HEK293T (cell line): ENCODE data around the gene NDUFB8.

Source experiments
- BHLHE40 ChIP-seq: fragments of 450-650 bp; IDR thresholded peaks from 2 replicates; pipeline ENCODE4 v1.6.1; 2016; ENCODE audit warnings: mild to moderate bottlenecking, moderate library complexity, borderline replicate concordance
- ELF4 ChIP-seq: fragments of 450-650 bp; IDR thresholded peaks from 2 replicates; pipeline ENCODE4 v1.6.1; 2017; ENCODE audit warnings: antibody characterized with exemption
- FOXA1 ChIP-seq: fragments of 450-650 bp; IDR thresholded peaks from 2 replicates; pipeline ENCODE4 v1.6.1; 2016; ENCODE audit warnings: mild to moderate bottlenecking
- FOXK2 ChIP-seq: fragments of 450-650 bp; IDR thresholded peaks from 2 replicates; pipeline ENCODE4 v1.6.1; 2016; ENCODE audit warnings: mild to moderate bottlenecking
- HDGF ChIP-seq: fragments of 450-650 bp; IDR thresholded peaks from 2 replicates; pipeline ENCODE4 v1.6.1; 2017; ENCODE audit warnings: antibody characterized with exemption, borderline replicate concordance
- LEF1 ChIP-seq: fragments of 450-650 bp; IDR thresholded peaks from 2 replicates; pipeline ENCODE4 v1.6.1; 2017; ENCODE audit warnings: mild to moderate bottlenecking, borderline replicate concordance
- NFRKB ChIP-seq: fragments of 450-650 bp; IDR thresholded peaks from 2 replicates; pipeline ENCODE4 v1.6.1; 2016; ENCODE audit warnings: mild to moderate bottlenecking, moderate library complexity
- SP1 ChIP-seq: fragments of 450-650 bp; IDR thresholded peaks from 2 replicates; pipeline ENCODE4 v1.6.1; 2017
- SUZ12 ChIP-seq: fragments of 450-650 bp; IDR thresholded peaks from 2 replicates; pipeline ENCODE4 v1.6.1; 2016; ENCODE audit warnings: mild to moderate bottlenecking
- ZNF384 ChIP-seq: fragments of 450-650 bp; IDR thresholded peaks from 2 replicates; pipeline ENCODE4 v1.6.1; 2016

- TF ChIP-seq ZNF384: no peak
- TF ChIP-seq FOXA1: no peak
- TF ChIP-seq ELF4: no peak
- TF ChIP-seq NFRKB: no peak
- no peak for TF ChIP-seq SP1
- TF ChIP-seq SUZ12: no peak
- no peak for TF ChIP-seq LEF1
- no peak for TF ChIP-seq HDGF
- TF ChIP-seq FOXK2: no peak
- no peak for TF ChIP-seq BHLHE40
Measured at GRCh38 chr10:100477970-100478369, 51.7 kb downstream of the NDUFB8 start.
